Activated B cell treated with CpG ODN at 0.5 μM for 24 hours (primary cell): ENCODE measurements around the gene S1PR4. TPM values are rescaled to one million over a fixed set of nuclear protein-coding genes. Genes with fewer than 3 reads are reported as not detected.
A peak's percentile ranks its signal among the peaks of the same experiment; 100 is the strongest.

Experiments
- ATAC-seq: fragments of 200-7000 bp; cut with Tn5 transposase; one replicate; pipeline ENCODE4 v1.10.0; 2021; ENCODE audit warnings: low read depth, mild to moderate bottlenecking, moderate library complexity
- CTCF ChIA-PET: fragments of 350-600 bp; sonication (Branson Sonifier 250); formaldehyde crosslinking; loops from one replicate; lab custom pipeline; 2021; ENCODE audit warnings: antibody characterized with exemption; lab: Charles Lee
- POLR2A ChIA-PET: fragments of 350-600 bp; sonication (Branson Sonifier 250); formaldehyde crosslinking; loops from one replicate; lab custom pipeline; 2021; ENCODE audit warnings: antibody characterized with exemption; lab: Charles Lee
- DNase-seq: peaks from one replicate; pipeline ENCODE4 v3.0.0; 2022
- H3K27ac Mint-ChIP-seq: one replicate; pipeline ENCODE4 v1.8.0; 2020; ENCODE audit warnings: mixed read lengths
- H3K27me3 Mint-ChIP-seq: one replicate; pipeline ENCODE4 v1.8.0; 2021; ENCODE audit warnings: mixed read lengths
- H3K36me3 Mint-ChIP-seq: one replicate; pipeline ENCODE4 v1.8.0; 2021; ENCODE audit warnings: low read depth, mixed read lengths
- H3K4me1 Mint-ChIP-seq: one replicate; pipeline ENCODE4 v1.8.0; 2021; ENCODE audit warnings: mixed read lengths
- H3K4me3 Mint-ChIP-seq: one replicate; pipeline ENCODE4 v1.8.0; 2020; ENCODE audit warnings: mild to moderate bottlenecking, mixed read lengths
- H3K9me3 Mint-ChIP-seq: one replicate; pipeline ENCODE4 v1.8.0; 2020; ENCODE audit warnings: mixed read lengths
- intact Hi-C: fragments of 100-400 bp; cut with micrococcal nuclease; formaldehyde crosslinking; loops from one replicate; pipeline ENCODE4 v1.15.1; 2024
- total RNA-seq: library from RNA; stranded (reverse); gene quantifications from 2 replicates; pipeline ENCODE4 v1.2.3, GENCODE V29; 2022
- TF ChIP-seq, protein P1 (sequence below): fragments of 200-600 bp; IDR thresholded peaks from one replicate; pipeline ENCODE4 v1.8.0; 2022; ENCODE audit warnings: antibody characterized with exemption, mild to moderate bottlenecking

Gene S1PR4, protein sequence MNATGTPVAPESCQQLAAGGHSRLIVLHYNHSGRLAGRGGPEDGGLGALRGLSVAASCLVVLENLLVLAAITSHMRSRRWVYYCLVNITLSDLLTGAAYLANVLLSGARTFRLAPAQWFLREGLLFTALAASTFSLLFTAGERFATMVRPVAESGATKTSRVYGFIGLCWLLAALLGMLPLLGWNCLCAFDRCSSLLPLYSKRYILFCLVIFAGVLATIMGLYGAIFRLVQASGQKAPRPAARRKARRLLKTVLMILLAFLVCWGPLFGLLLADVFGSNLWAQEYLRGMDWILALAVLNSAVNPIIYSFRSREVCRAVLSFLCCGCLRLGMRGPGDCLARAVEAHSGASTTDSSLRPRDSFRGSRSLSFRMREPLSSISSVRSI
- total RNA-seq: 27.3 and 29.7 TPM in 2 replicates

DNA sequence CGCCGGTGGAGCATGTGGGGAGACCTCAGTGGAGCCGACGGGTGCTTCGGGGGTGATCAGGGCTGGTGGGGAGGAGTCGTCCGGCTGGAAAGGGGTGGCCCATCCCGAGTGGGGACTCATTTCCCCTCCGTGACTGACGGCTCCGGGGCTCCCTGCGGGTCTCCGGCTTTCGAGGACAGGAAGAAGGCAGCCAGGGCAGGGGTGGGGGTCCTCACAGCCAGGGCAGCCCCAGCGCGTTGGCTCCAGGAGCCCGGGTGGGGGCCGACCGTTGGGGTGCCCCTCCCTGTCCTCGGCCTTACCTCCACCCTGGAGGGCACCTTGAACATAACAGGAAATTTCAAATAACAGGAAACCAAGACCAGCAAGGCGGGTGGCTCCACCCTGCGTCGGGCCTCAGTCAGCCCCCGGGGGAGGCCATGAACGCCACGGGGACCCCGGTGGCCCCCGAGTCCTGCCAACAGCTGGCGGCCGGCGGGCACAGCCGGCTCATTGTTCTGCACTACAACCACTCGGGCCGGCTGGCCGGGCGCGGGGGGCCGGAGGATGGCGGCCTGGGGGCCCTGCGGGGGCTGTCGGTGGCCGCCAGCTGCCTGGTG is at the start of gene S1PR4:
Gene S1PR4, plus strand, starts transcription at position 393 of the 596 bp plus-strand sequence. Its CDS starts 24 bp downstream, at position 417.
- Mint-ChIP-seq H3K4me3 (peak within 1 kb of the TSS; percentile 92), H3K36me3 (peaks cover 18% of the 10 kb centered on the region), H3K27me3 (no peaks in the 10 kb centered on the region), H3K27ac (peak within 1 kb of the TSS; percentile 95), H3K4me1 (peaks cover 58% of the 10 kb centered on the region), H3K9me3 (no peaks in the 10 kb centered on the region)
- ChIA-PET CTCF (no interaction called here), POLR2A (interaction anchor here (0.8 to 1.7 kb wide), 5 partner anchors 10 to 923 kb away, joined by 3 to 22 read pairs (median 4); partner anchors contain the start of gene GADD45B)
- peak; percentile 61 for ATAC-seq
- intact Hi-C loops: loop anchor here (2.0 to 5.0 kb wide), 3 partner anchors 24 to 201 kb away; partner anchors contain the start of genes TLE5 and TLE6
- no peak for DNase-seq
- TF ChIP-seq, protein P1, sequence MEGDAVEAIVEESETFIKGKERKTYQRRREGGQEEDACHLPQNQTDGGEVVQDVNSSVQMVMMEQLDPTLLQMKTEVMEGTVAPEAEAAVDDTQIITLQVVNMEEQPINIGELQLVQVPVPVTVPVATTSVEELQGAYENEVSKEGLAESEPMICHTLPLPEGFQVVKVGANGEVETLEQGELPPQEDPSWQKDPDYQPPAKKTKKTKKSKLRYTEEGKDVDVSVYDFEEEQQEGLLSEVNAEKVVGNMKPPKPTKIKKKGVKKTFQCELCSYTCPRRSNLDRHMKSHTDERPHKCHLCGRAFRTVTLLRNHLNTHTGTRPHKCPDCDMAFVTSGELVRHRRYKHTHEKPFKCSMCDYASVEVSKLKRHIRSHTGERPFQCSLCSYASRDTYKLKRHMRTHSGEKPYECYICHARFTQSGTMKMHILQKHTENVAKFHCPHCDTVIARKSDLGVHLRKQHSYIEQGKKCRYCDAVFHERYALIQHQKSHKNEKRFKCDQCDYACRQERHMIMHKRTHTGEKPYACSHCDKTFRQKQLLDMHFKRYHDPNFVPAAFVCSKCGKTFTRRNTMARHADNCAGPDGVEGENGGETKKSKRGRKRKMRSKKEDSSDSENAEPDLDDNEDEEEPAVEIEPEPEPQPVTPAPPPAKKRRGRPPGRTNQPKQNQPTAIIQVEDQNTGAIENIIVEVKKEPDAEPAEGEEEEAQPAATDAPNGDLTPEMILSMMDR: no peak

DNA sequence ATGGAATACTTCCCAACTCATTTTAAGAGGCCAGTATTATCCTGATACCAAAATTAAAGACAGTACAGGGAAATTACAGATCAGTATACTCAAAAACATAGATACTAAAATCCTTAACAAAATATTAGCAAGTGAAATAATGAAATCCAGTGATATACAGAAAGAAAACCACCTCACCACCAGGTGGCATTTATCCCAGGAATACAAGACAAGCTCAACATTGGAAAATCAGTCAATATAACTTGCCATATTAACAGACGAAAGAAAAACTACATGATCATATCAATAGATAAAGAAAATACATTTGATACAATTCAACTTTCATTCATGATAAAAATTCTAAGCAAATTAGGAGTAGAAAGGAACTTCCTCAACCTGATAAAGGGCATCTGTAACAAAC is 49.5 kb upstream of the S1PR4 start:
- Mint-ChIP-seq H3K4me3 (no peak overlapping the region), H3K27ac (no peak overlapping the region), H3K36me3 (no peaks in the 10 kb centered on the region), H3K4me1 (peaks cover 37% of the 10 kb centered on the region), H3K27me3 (peaks cover 2% of the 10 kb centered on the region), H3K9me3 (no peaks in the 10 kb centered on the region)
- CTCF ChIA-PET: interaction anchor here (0.7 to 4.4 kb wide), 15 partner anchors 9 to 171 kb away, joined by 3 to 32 read pairs (median 5); no protein-coding TSS in a partner anchor
- DNase-seq (no peak), ATAC-seq (no peak)
- intact Hi-C loops: loop anchor here (1.0 kb wide), 1 partner anchor 34 kb away; no protein-coding TSS in a partner anchor
- POLR2A ChIA-PET: interaction anchor here (0.6 to 1.8 kb wide), 2 partner anchors 32 to 859 kb away, joined by 5 to 6 read pairs; no protein-coding TSS in a partner anchor
- TF ChIP-seq, protein P1: no peak

DNA sequence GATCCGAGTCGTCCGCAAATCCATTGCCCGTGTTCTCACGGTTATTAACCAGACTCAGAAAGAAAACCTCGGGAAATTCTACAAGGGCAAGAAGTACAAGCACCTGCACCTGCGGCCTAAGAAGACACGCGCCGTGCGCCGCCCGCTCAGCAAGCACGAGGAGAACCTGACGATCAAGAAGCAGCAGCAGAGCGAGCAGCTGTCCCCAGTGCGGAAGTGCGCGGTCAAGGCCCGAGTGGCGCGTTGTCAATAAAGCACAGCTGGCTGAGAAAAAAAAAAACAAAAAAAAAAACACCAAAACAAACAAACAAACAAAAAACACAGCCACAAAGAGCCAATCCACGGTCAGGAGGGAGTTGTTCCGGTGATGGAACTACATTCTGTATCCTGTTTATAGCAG is 47.4 kb upstream of the S1PR4 start:
- intact Hi-C loops: no loop called here
- ChIA-PET CTCF (interaction anchor here (2.2 to 4.4 kb wide), 2 partner anchors 22 to 32 kb away, joined by 6 to 32 read pairs; no protein-coding TSS in a partner anchor), POLR2A (interaction anchor here (0.6 to 1.2 kb wide), 2 partner anchors 12 to 54 kb away, joined by 3 to 4 read pairs; partner anchors contain the start of gene NCLN)
- DNase-seq (no peak), ATAC-seq (no peak)
- no peak overlapping the region for H3K4me3 Mint-ChIP-seq
- H3K27me3 Mint-ChIP-seq: no peaks in the 10 kb centered on the region
- TF ChIP-seq, protein P1: no peak
- H3K27ac Mint-ChIP-seq: no peak overlapping the region
- no peaks in the 10 kb centered on the region for H3K36me3 Mint-ChIP-seq
- H3K4me1 Mint-ChIP-seq: peaks cover 21% of the 10 kb centered on the region
- H3K9me3 Mint-ChIP-seq: no peaks in the 10 kb centered on the region

DNA sequence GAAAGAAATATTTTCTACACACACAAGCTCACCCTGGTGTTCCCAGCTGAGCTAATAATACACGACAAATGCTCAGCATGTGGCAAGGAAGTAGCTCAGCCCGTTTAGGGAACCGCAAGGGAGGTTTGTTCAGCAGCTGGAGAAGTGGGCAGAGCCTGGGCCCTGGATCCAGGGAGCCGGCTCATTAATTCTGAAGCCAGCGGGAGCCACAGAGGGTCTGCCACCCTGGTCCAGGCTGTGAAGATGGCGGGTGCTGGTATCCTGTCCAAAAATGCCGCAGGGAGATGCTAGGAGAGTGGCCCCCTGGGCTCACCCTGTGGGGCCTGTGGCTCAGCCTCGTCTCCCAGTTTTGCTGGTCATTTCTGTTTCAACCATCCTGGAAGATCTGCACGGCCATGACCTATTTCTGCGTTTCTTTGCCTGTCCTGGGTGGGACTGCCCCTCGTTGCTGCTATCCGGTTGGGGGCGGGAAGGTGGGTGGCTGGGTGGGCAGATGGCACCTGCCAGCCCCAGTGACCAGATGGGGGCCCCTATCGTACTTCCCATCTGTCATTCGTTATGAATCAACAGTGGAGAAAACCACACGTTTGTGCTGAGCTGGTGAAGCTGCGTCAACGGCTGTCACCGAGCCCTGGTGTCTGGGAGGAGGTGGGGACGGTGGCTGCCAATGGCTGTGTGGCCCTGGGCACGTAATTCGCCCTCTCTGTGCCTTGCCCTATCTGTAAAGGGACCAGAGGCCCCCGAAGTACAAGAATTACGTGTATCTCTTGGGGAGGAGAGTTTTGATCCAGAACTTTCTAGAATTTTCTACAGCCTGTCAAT is 45.4 kb upstream of the S1PR4 start:
- TF ChIP-seq, protein P1: no peak
- H3K27me3 Mint-ChIP-seq: peaks cover 5% of the 10 kb centered on the region
- H3K9me3 Mint-ChIP-seq: no peaks in the 10 kb centered on the region
- ATAC-seq (peak; percentile 87), DNase-seq (peak; percentile 41)
- H3K27ac Mint-ChIP-seq: peak overlapping the region; percentile 46
- intact Hi-C loops: loop anchor here (1.0 to 2.0 kb wide), 2 partner anchors 22 to 52 kb away; partner anchors contain the start of gene NCLN
- ChIA-PET CTCF (interaction anchor here (0.8 to 1.7 kb wide), 4 partner anchors 11 to 30 kb away, joined by 3 to 5 read pairs (median 4); no protein-coding TSS in a partner anchor), POLR2A (interaction anchor here (1.2 kb wide), 2 partner anchors 8 to 10 kb away, joined by 3 to 10 read pairs; no protein-coding TSS in a partner anchor)
- peaks cover 26% of the 10 kb centered on the region for H3K4me1 Mint-ChIP-seq
- H3K36me3 Mint-ChIP-seq: no peaks in the 10 kb centered on the region
- peak overlapping the region; percentile 62 for H3K4me3 Mint-ChIP-seq
